ENCODE results near the gene TTLL3. TPM values are rescaled to one million over a fixed set of nuclear protein-coding genes. Genes with fewer than 3 reads are reported as not detected.

TTLL3 gene
- total RNA-seq, 1 experiment from 2014 or later: 8.4 TPM

- ATAC-seq (no peak), DNase-seq (no peak)
- H3K4me2 ChIP-seq (ENCODE audit: low read length): no peak overlapping the region
- intact Hi-C loops (cut with micrococcal nuclease): no loop called here
- H3K9ac ChIP-seq (ENCODE audit: low read length): no peak overlapping the region
- H3K27ac ChIP-seq (ENCODE audit: low read length): no peak overlapping the region
- H3F3A ChIP-seq (ENCODE audit: low read length, unreplicated experiment): no peaks in the 10 kb centered on the region
- no peak overlapping the region for H2AFZ ChIP-seq (ENCODE audit: low read length)
- H3K9me3 ChIP-seq (ENCODE audit: low read length): no peaks in the 10 kb centered on the region
- no peak overlapping the region for H3K4me3 ChIP-seq (ENCODE audit: low read length)
- TF ChIP-seq EZH2 (IDR thresholded peaks at IDR 0.05; ENCODE audit: low read length, unreplicated experiment) (no peak), CTCF (conservative IDR thresholded peaks at IDR 0.05; ENCODE audit: low read depth, low read length) (no peak), EZH2phosphoT487 (IDR thresholded peaks at IDR 0.05; ENCODE audit: borderline replicate concordance, low read length) (no peak)
- no peaks in the 10 kb centered on the region for H3K4me1 ChIP-seq (ENCODE audit: insufficient read depth, low read length)
- H3K36me3 ChIP-seq (ENCODE audit: low read depth, low read length): no peaks in the 10 kb centered on the region
- H3K79me2 ChIP-seq (ENCODE audit: low read length): no peaks in the 10 kb centered on the region
- CTCF ChIA-PET: no interaction called here
- BruUV-seq (replicated peaks): no TSS peak
- no peaks in the 10 kb centered on the region for H3K9me2 ChIP-seq (replicated peaks; ENCODE audit: low read length)
- POLR2A ChIA-PET (ENCODE audit: unreplicated experiment): no interaction called here
- H3K27me3 ChIP-seq (ENCODE audit: low read length): no peaks in the 10 kb centered on the region
- H4K20me1 ChIP-seq (ENCODE audit: low read length): no peaks in the 10 kb centered on the region
Observed at GRCh38 chr3:9855594-9855993, 45.5 kb downstream of the TTLL3 start.

- Histone ChIP-seq H3K79me2 (ENCODE audit: low read length) (no peaks in the 10 kb centered on the region), H2AFZ (ENCODE audit: low read length) (no peak overlapping the region), H3F3A (ENCODE audit: low read length, unreplicated experiment) (no peaks in the 10 kb centered on the region), H3K9me3 (ENCODE audit: low read length) (no peaks in the 10 kb centered on the region), H3K27me3 (ENCODE audit: low read length) (no peaks in the 10 kb centered on the region), H3K4me3 (ENCODE audit: low read length) (no peak overlapping the region), H3K9ac (ENCODE audit: low read length) (no peak overlapping the region), H3K36me3 (ENCODE audit: low read depth, low read length) (no peaks in the 10 kb centered on the region), H3K9me2 (replicated peaks; ENCODE audit: low read length) (no peaks in the 10 kb centered on the region), H3K27ac (ENCODE audit: low read length) (no peak overlapping the region), H3K4me2 (ENCODE audit: low read length) (no peak overlapping the region), H3K4me1 (ENCODE audit: insufficient read depth, low read length) (0 out of 2 replicates have a peak, but pooled peaks cover 6% of the 10 kb centered on the region), H4K20me1 (ENCODE audit: low read length) (no peaks in the 10 kb centered on the region)
- ChIA-PET CTCF (no interaction called here), POLR2A (ENCODE audit: unreplicated experiment) (no interaction called here)
- DNase-seq (no peak), ATAC-seq (no peak)
- intact Hi-C loops (cut with micrococcal nuclease): loop anchor here (5.0 kb wide), 1 partner anchor 58 kb away; the partner anchor contains the start of gene IL17RC
- no TSS peak for BruUV-seq (replicated peaks)
- TF ChIP-seq CTCF (conservative IDR thresholded peaks at IDR 0.05; ENCODE audit: low read depth, low read length): no peak
- TF ChIP-seq EZH2 (IDR thresholded peaks at IDR 0.05; ENCODE audit: low read length, unreplicated experiment): no peak
- TF ChIP-seq EZH2phosphoT487 (IDR thresholded peaks at IDR 0.05; ENCODE audit: borderline replicate concordance, low read length): no peak
Observed at GRCh38 chr3:9859530-9860025, 49.5 kb downstream of the TTLL3 start.

- ChIA-PET CTCF (no interaction called here), POLR2A (ENCODE audit: unreplicated experiment) (no interaction called here)
- no peaks in the 10 kb centered on the region for H3K9me3 ChIP-seq (ENCODE audit: low read length)
- H2AFZ ChIP-seq (ENCODE audit: low read length): no peak overlapping the region
- H3K9ac ChIP-seq (ENCODE audit: low read length): no peak overlapping the region
- no peak overlapping the region for H3K27ac ChIP-seq (ENCODE audit: low read length)
- no peaks in the 10 kb centered on the region for H3K36me3 ChIP-seq (ENCODE audit: low read depth, low read length)
- no peak overlapping the region for H3K4me3 ChIP-seq (ENCODE audit: low read length)
- TF ChIP-seq CTCF (conservative IDR thresholded peaks at IDR 0.05; ENCODE audit: low read depth, low read length) (no peak), EZH2 (IDR thresholded peaks at IDR 0.05; ENCODE audit: low read length, unreplicated experiment) (no peak), EZH2phosphoT487 (IDR thresholded peaks at IDR 0.05; ENCODE audit: borderline replicate concordance, low read length) (no peak)
- BruUV-seq (replicated peaks): no TSS peak
- H3K4me2 ChIP-seq (ENCODE audit: low read length): no peak overlapping the region
- DNase-seq: no peak
- H3K9me2 ChIP-seq (replicated peaks; ENCODE audit: low read length): no peaks in the 10 kb centered on the region
- H3F3A ChIP-seq (ENCODE audit: low read length, unreplicated experiment): no peaks in the 10 kb centered on the region
- ATAC-seq: no peak
- H3K27me3 ChIP-seq (ENCODE audit: low read length): no peaks in the 10 kb centered on the region
- intact Hi-C loops (cut with micrococcal nuclease): loop anchor here (5.0 kb wide), 1 partner anchor 56 kb away; the partner anchor contains the start of gene IL17RC
- no peaks in the 10 kb centered on the region for H3K79me2 ChIP-seq (ENCODE audit: low read length)
- H3K4me1 ChIP-seq (ENCODE audit: insufficient read depth, low read length): 0 out of 2 replicates have a peak, but pooled peaks cover 9% of the 10 kb centered on the region
- no peaks in the 10 kb centered on the region for H4K20me1 ChIP-seq (ENCODE audit: low read length)
Observed at GRCh38 chr3:9861201-9861600, 51.1 kb downstream of the TTLL3 start.

All from PC-3 (cell line).